ENCODE results near the gene GCGR. TPM values are rescaled to one million over a fixed set of nuclear protein-coding genes. Genes with fewer than 3 reads are reported as not detected.

The GCGR gene
- total and polyA plus RNA-seq, 2 of the 13 experiments (the other 11 are each of a cell fraction or from before 2014, with no cell fraction given), result 0.04 to 0.13 TPM

GRCh38 chr17:81804559-81805399, 829 bp downstream of the GCGR start (continued):
- TF ChIP-seq FOXP4 (CRISPR knock-in tag; IDR thresholded peaks at IDR 0.05) (peak; percentile 24; the same call in 1 of the 2 replicates), NR2F6 (IDR thresholded peaks at IDR 0.05) (peak; percentile 46; the same call in 1 of the 2 replicates), NR2F6 (CRISPR knock-in tag; IDR thresholded peaks at IDR 0.05) (peak; percentile 51), ZNF335 (CRISPR knock-in tag; IDR thresholded peaks at IDR 0.05) (no peak), NRL (CRISPR knock-in tag; IDR thresholded peaks at IDR 0.05; ENCODE audit: borderline replicate concordance) (no peak), NFKB2 (CRISPR knock-in tag; IDR thresholded peaks at IDR 0.05; ENCODE audit: borderline replicate concordance) (no peak; the same call in 1 of the 2 replicates), HNF4A (CRISPR knock-in tag; IDR thresholded peaks at IDR 0.05) (no peak), SKI (IDR thresholded peaks at IDR 0.05; ENCODE audit: partially characterized antibody) (no peak), ZNF558 (CRISPR knock-in tag; IDR thresholded peaks at IDR 0.05; ENCODE audit: borderline replicate concordance) (no peak), CEBPG (CRISPR knock-in tag; IDR thresholded peaks at IDR 0.05) (no peak), RFXANK (CRISPR knock-in tag; IDR thresholded peaks at IDR 0.05) (no peak), PRDM15 (CRISPR knock-in tag; IDR thresholded peaks at IDR 0.05) (no peak), SP5 (CRISPR knock-in tag; IDR thresholded peaks at IDR 0.05; ENCODE audit: borderline replicate concordance, low read depth) (peak; percentile 51; the same call in 1 of the 2 replicates), ZC3H4 (CRISPR knock-in tag; IDR thresholded peaks at IDR 0.05; ENCODE audit: borderline replicate concordance) (no peak), GFI1 (CRISPR knock-in tag; IDR thresholded peaks at IDR 0.05; ENCODE audit: borderline replicate concordance) (no peak), YY1 (IDR thresholded peaks at IDR 0.05; ENCODE audit: insufficient read depth, insufficient replicate concordance, low read depth, low read length) (no peak), HMG20A (CRISPR knock-in tag; IDR thresholded peaks at IDR 0.05; ENCODE audit: borderline replicate concordance) (no peak), NFYB (CRISPR knock-in tag; IDR thresholded peaks at IDR 0.05) (no peak), SRSF1 (optimal IDR thresholded peaks at IDR 0.05; ENCODE audit: low read depth, low read length) (peak; percentile 77), ZNF687 (CRISPR knock-in tag; IDR thresholded peaks at IDR 0.05) (peak; percentile 60), ZNF547 (CRISPR knock-in tag; IDR thresholded peaks at IDR 0.05) (peak; percentile 43; the same call in 1 of the 2 replicates), ZFP36L2 (CRISPR knock-in tag; IDR thresholded peaks at IDR 0.05) (no peak)

Data from HepG2 (cell line).